ENCODE measurements around the gene AUTS2.

AUTS2 gene

GRCh38 chr7:69864274-69864673 is 266.0 kb downstream of the AUTS2 start:
- Histone ChIP-seq H3K9ac (ENCODE audit: low read depth, low read length) (no peak overlapping the region), H3K4me3 (ENCODE audit: low read length) (no peak overlapping the region), H3K9me3 (ENCODE audit: insufficient read depth, low read depth, low read length) (no peaks in the 10 kb centered on the region), H3K27ac (ENCODE audit: low read length) (no peak overlapping the region), H3K4me1 (ENCODE audit: insufficient read depth, low read length) (peaks cover 14% of the 10 kb centered on the region; the same call in 1 of the 2 replicates), H3K36me3 (ENCODE audit: insufficient read depth, low read depth, low read length) (no peaks in the 10 kb centered on the region), H3K27me3 (ENCODE audit: insufficient read depth, low read length) (no peaks in the 10 kb centered on the region)

DNA sequence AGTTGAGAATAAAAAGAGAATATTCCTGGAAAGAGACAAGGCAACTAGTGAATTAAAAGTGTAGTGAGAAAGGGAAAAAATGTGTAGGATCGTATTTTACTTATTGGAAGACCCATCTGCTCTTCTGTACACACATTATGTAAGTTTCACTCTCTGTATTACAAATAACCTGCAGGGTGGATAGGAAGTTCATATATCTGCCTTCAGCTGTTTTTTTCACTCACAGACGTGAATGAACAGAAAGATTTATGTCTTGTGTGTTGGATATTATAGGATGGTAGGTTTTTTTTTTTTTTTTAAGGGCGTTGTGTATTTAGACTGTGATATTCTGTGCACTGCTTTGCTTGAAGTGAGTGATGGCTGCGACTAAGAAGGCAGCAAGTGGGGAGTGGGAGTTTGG is 266.5 kb downstream of the AUTS2 start:
- Histone ChIP-seq H3K27ac (ENCODE audit: low read length) (no peak overlapping the region), H3K27me3 (ENCODE audit: insufficient read depth, low read length) (no peaks in the 10 kb centered on the region)

DNA sequence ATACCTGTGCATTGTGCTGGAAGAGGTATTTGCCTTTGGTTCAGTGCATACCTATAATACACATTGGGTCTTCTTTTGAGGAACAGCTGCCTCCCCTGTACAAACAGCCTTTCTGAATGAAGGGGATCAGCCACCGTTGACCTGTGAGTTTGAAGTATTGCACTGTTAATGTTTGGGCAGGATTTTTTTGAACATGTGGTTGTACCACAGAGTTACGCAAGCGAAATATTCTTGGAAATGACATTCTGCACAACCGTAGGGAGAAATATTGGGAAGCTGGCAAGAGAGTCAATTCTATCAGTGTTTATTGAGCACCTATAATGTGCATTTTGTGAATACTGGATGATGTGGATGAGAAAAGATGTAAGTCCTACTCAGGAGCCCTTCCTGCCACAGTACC is 270.6 kb downstream of the AUTS2 start:
- Histone ChIP-seq H3K9ac (ENCODE audit: low read depth, low read length) (no peak overlapping the region), H3K27ac (ENCODE audit: low read length) (no peak overlapping the region), H3K4me1 (ENCODE audit: insufficient read depth, low read length) (no peaks in the 10 kb centered on the region), H3K9me3 (ENCODE audit: insufficient read depth, low read depth, low read length) (no peaks in the 10 kb centered on the region), H3K36me3 (ENCODE audit: insufficient read depth, low read depth, low read length) (no peaks in the 10 kb centered on the region), H3K27me3 (ENCODE audit: insufficient read depth, low read length) (no peaks in the 10 kb centered on the region), H3K4me3 (ENCODE audit: low read length) (no peak overlapping the region)

More for the DNA sequence above, 266.5 kb downstream of the AUTS2 start:
- H3K4me1 ChIP-seq (ENCODE audit: insufficient read depth, low read length), result peaks cover 14% of the 10 kb centered on the region; the same call in 1 of the 2 replicates
- H3K4me3 ChIP-seq (ENCODE audit: low read length), result no peak overlapping the region
- H3K9me3 ChIP-seq (ENCODE audit: insufficient read depth, low read depth, low read length), result no peaks in the 10 kb centered on the region
- H3K36me3 ChIP-seq (ENCODE audit: insufficient read depth, low read depth, low read length), result no peaks in the 10 kb centered on the region
- H3K9ac ChIP-seq (ENCODE audit: low read depth, low read length), result no peak overlapping the region

DNA sequence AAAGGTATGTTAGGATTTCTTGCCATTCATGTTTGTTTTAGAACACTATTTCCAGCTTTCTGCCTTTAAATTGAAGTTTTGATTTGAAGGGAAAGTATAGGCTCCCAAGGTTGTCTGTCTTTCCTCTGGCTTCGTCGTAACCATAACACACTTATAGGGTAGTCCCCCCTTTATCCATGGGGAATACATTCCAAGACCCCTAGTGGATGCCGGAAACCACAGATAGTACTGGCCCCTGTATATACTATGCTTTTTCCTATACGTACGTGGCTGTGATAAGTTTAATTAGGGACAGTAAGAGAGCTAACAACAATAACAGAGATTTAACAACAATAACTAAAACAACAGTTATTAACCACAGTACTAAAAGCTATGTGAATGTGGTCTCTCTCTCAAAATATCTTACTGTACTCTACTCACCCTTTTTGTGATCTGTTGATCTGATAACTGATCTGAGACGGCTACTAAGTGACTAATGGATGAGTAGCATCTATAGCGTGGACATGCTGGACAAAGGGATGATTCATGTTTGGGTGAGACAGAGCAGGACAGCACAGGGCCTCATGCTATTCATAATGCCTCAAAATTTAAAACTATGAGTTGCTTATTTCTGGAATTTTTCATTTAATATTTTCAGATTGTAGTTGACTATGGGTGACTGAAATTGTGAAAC is 273.1 kb downstream of the AUTS2 start:
- H3K9ac ChIP-seq (ENCODE audit: low read depth, low read length), result no peak overlapping the region
- H3K4me3 ChIP-seq (ENCODE audit: low read length), result no peak overlapping the region
- no peaks in the 10 kb centered on the region for H3K4me1 ChIP-seq (ENCODE audit: insufficient read depth, low read length)
- no peaks in the 10 kb centered on the region for H3K27me3 ChIP-seq (ENCODE audit: insufficient read depth, low read length)
- no peak overlapping the region for H3K27ac ChIP-seq (ENCODE audit: low read length)
- H3K36me3 ChIP-seq (ENCODE audit: insufficient read depth, low read depth, low read length), result no peaks in the 10 kb centered on the region
- no peaks in the 10 kb centered on the region for H3K9me3 ChIP-seq (ENCODE audit: insufficient read depth, low read depth, low read length)

GRCh38 chr7:69871886-69872569 is 273.8 kb downstream of the AUTS2 start:
- Histone ChIP-seq H3K4me3 (ENCODE audit: low read length) (no peak overlapping the region), H3K27me3 (ENCODE audit: insufficient read depth, low read length) (no peaks in the 10 kb centered on the region), H3K9ac (ENCODE audit: low read depth, low read length) (no peak overlapping the region), H3K27ac (ENCODE audit: low read length) (no peak overlapping the region), H3K9me3 (ENCODE audit: insufficient read depth, low read depth, low read length) (no peaks in the 10 kb centered on the region), H3K4me1 (ENCODE audit: insufficient read depth, low read length) (no peaks in the 10 kb centered on the region), H3K36me3 (ENCODE audit: insufficient read depth, low read depth, low read length) (no peaks in the 10 kb centered on the region)

GRCh38 chr7:69873512-69873911 is 275.2 kb downstream of the AUTS2 start:
- no peaks in the 10 kb centered on the region for H3K27me3 ChIP-seq (ENCODE audit: insufficient read depth, low read length)
- H3K9me3 ChIP-seq (ENCODE audit: insufficient read depth, low read depth, low read length), result no peaks in the 10 kb centered on the region
- H3K9ac ChIP-seq (ENCODE audit: low read depth, low read length), result no peak overlapping the region
- no peak overlapping the region for H3K27ac ChIP-seq (ENCODE audit: low read length)
- no peak overlapping the region for H3K4me3 ChIP-seq (ENCODE audit: low read length)
- no peaks in the 10 kb centered on the region for H3K4me1 ChIP-seq (ENCODE audit: insufficient read depth, low read length)
- no peaks in the 10 kb centered on the region for H3K36me3 ChIP-seq (ENCODE audit: insufficient read depth, low read depth, low read length)

- no peaks in the 10 kb centered on the region for H3K27me3 ChIP-seq (ENCODE audit: insufficient read depth, low read length)
- H3K9me3 ChIP-seq (ENCODE audit: insufficient read depth, low read depth, low read length), result no peaks in the 10 kb centered on the region
- no peak overlapping the region for H3K9ac ChIP-seq (ENCODE audit: low read depth, low read length)
- no peak overlapping the region for H3K4me3 ChIP-seq (ENCODE audit: low read length)
- H3K27ac ChIP-seq (ENCODE audit: low read length), result no peak overlapping the region
- no peaks in the 10 kb centered on the region for H3K36me3 ChIP-seq (ENCODE audit: insufficient read depth, low read depth, low read length)
- H3K4me1 ChIP-seq (ENCODE audit: insufficient read depth, low read length), result no peaks in the 10 kb centered on the region
These were observed 279.7 kb downstream of the AUTS2 start for GRCh38 chr7:69878015-69878414.

- H3K27me3 ChIP-seq (ENCODE audit: insufficient read depth, low read length), result no peaks in the 10 kb centered on the region
- H3K36me3 ChIP-seq (ENCODE audit: insufficient read depth, low read depth, low read length), result no peaks in the 10 kb centered on the region
- H3K9ac ChIP-seq (ENCODE audit: low read depth, low read length), result no peak overlapping the region
- H3K27ac ChIP-seq (ENCODE audit: low read length), result no peak overlapping the region
- H3K4me3 ChIP-seq (ENCODE audit: low read length), result no peak overlapping the region
- no peaks in the 10 kb centered on the region for H3K4me1 ChIP-seq (ENCODE audit: insufficient read depth, low read length)
- no peaks in the 10 kb centered on the region for H3K9me3 ChIP-seq (ENCODE audit: insufficient read depth, low read depth, low read length)
These were observed 280.3 kb downstream of the AUTS2 start for GRCh38 chr7:69878591-69878990.

DNA sequence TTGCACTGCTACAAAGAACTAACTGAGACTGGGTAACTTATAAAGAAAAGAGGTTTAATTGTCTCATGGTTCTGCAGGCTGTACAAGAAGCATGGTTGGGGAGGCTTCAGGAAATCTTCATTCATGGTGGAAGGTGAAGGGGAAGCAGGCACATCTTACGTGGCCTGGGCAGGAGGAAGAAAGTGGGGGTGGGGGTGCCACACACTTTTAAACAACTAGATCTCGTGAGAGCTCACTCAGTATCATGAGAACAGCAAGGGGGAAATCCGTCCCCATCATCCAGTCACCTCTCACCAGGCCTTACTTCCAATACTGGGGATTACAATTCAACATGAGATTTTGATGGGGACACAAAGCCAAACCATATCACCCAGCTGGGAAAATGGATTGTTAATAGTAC is 281.7 kb downstream of the AUTS2 start:
- Histone ChIP-seq H3K27me3 (ENCODE audit: insufficient read depth, low read length) (no peaks in the 10 kb centered on the region), H3K4me1 (ENCODE audit: insufficient read depth, low read length) (no peaks in the 10 kb centered on the region), H3K4me3 (ENCODE audit: low read length) (no peak overlapping the region), H3K9me3 (ENCODE audit: insufficient read depth, low read depth, low read length) (no peaks in the 10 kb centered on the region), H3K36me3 (ENCODE audit: insufficient read depth, low read depth, low read length) (no peaks in the 10 kb centered on the region), H3K9ac (ENCODE audit: low read depth, low read length) (no peak overlapping the region), H3K27ac (ENCODE audit: low read length) (no peak overlapping the region)

GRCh38 chr7:69880840-69881239 is 282.6 kb downstream of the AUTS2 start:
- H3K27ac ChIP-seq (ENCODE audit: low read length), result no peak overlapping the region

GRCh38 chr7:69882269-69882668 is 284.0 kb downstream of the AUTS2 start:
- H3K4me1 ChIP-seq (ENCODE audit: insufficient read depth, low read length), result no peaks in the 10 kb centered on the region
- no peak overlapping the region for H3K27ac ChIP-seq (ENCODE audit: low read length)
- no peaks in the 10 kb centered on the region for H3K27me3 ChIP-seq (ENCODE audit: insufficient read depth, low read length)
- H3K4me3 ChIP-seq (ENCODE audit: low read length), result no peak overlapping the region
- no peaks in the 10 kb centered on the region for H3K9me3 ChIP-seq (ENCODE audit: insufficient read depth, low read depth, low read length)
- no peaks in the 10 kb centered on the region for H3K36me3 ChIP-seq (ENCODE audit: insufficient read depth, low read depth, low read length)
- no peak overlapping the region for H3K9ac ChIP-seq (ENCODE audit: low read depth, low read length)

More at GRCh38 chr7:69880840-69881239, 282.6 kb downstream of the AUTS2 start:
- H3K36me3 ChIP-seq (ENCODE audit: insufficient read depth, low read depth, low read length), result no peaks in the 10 kb centered on the region
- no peaks in the 10 kb centered on the region for H3K9me3 ChIP-seq (ENCODE audit: insufficient read depth, low read depth, low read length)
- H3K4me3 ChIP-seq (ENCODE audit: low read length), result no peak overlapping the region
- H3K9ac ChIP-seq (ENCODE audit: low read depth, low read length), result no peak overlapping the region
- no peaks in the 10 kb centered on the region for H3K27me3 ChIP-seq (ENCODE audit: insufficient read depth, low read length)
- H3K4me1 ChIP-seq (ENCODE audit: insufficient read depth, low read length), result no peaks in the 10 kb centered on the region

DNA sequence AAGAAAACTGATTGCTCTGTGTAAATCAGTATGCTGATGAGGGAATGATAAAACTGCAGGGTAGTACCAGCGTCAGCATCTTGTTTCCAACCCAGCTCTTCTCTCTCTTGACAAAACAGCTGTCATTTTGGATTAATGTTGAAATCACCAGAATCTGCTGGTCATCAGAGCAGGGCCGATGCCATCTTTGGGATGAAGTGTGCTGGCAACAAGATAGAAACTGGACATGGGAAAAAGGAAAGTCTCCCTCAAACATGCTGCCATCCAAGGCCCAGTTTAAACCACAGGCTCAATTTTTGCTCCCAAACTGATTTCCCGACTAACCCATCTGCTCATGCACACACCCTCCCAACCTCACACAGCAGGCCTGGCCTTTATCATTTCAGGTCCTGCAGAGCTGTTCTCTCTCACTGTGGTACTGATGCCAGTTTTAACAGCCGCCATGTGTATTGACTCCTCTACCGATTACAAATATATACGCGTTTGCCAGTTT is 285.2 kb downstream of the AUTS2 start:
- no peaks in the 10 kb centered on the region for H3K9me3 ChIP-seq (ENCODE audit: insufficient read depth, low read depth, low read length)
- no peak overlapping the region for H3K9ac ChIP-seq (ENCODE audit: low read depth, low read length)
- H3K4me3 ChIP-seq (ENCODE audit: low read length), result no peak overlapping the region
- no peak overlapping the region for H3K27ac ChIP-seq (ENCODE audit: low read length)
- no peaks in the 10 kb centered on the region for H3K4me1 ChIP-seq (ENCODE audit: insufficient read depth, low read length)
- H3K36me3 ChIP-seq (ENCODE audit: insufficient read depth, low read depth, low read length), result no peaks in the 10 kb centered on the region
- H3K27me3 ChIP-seq (ENCODE audit: insufficient read depth, low read length), result no peaks in the 10 kb centered on the region

Data from iPS-20b (cell line).